HepG2 (cell line): ENCODE data around the gene PSMB11. TPM values are rescaled to one million over a fixed set of nuclear protein-coding genes. Genes with fewer than 3 reads are reported as not detected.
A peak's percentile ranks its signal among the peaks of the same experiment; 100 is the strongest.

Experiments
- DNMT1 ChIP-seq: sonication (generic); formaldehyde crosslinking; IDR thresholded peaks from 2 replicates; pipeline ENCODE4 v1.5.1; 2020; ENCODE audit warnings: mild to moderate bottlenecking, missing genetic modification reagents
- HOXA7 ChIP-seq: sonication (generic); formaldehyde crosslinking; IDR thresholded peaks from 2 replicates; pipeline ENCODE4 v1.8.1; 2022; ENCODE audit warnings: mild to moderate bottlenecking, missing genetic modification reagents, moderate library complexity
- MIXL1 ChIP-seq: IDR thresholded peaks from 2 replicates; pipeline ENCODE4 v1.6.1; 2016
- MTA3 ChIP-seq: sonication (generic); formaldehyde crosslinking; IDR thresholded peaks from 2 replicates; pipeline ENCODE4 v1.4.0; 2020; ENCODE audit warnings: missing genetic modification reagents
- NFYB ChIP-seq: sonication (generic); formaldehyde crosslinking; IDR thresholded peaks from 2 replicates; pipeline ENCODE4 v1.4.0; 2020; ENCODE audit warnings: missing genetic modification reagents
- RXRA ChIP-seq: sonication (generic); formaldehyde crosslinking; IDR thresholded peaks from 2 replicates; pipeline ENCODE4 v1.5.1; 2020; ENCODE audit warnings: missing genetic modification reagents
- STAT5B ChIP-seq: sonication (generic); formaldehyde crosslinking; IDR thresholded peaks from 2 replicates; pipeline ENCODE4 v1.4.0; 2020; ENCODE audit warnings: missing genetic modification reagents
- ZNF720 ChIP-seq: sonication (generic); formaldehyde crosslinking; IDR thresholded peaks from 2 replicates; pipeline ENCODE4 v1.4.0; 2020; ENCODE audit warnings: missing genetic modification reagents
- polyA plus RNA-seq, 8 experiments: library from polyadenylated mRNA; depleted of rRNA in 3 of 8; stranded (reverse) in 7 of 8; unstranded in 1 of 8; fragments of >200 nt; fragmentation: Illumina TruSeq in 4 of 8; extraction: Trizol in 4 of 8; gene quantifications; 2 replicates each; pipeline versions ENCODE4 v1.2.1 to v1.2.3, GENCODE V29; 2011 to 2016; ENCODE audit warnings: low read depth in 4 of 8, missing spikeins in 1 of 8, mixed read lengths in 1 of 8; ENCODE audit not compliant: insufficient read depth in 1 of 8
- total RNA-seq, 5 experiments: library from RNA; depleted of rRNA; stranded (reverse); fragments of >200 nt; fragmentation: Illumina TruSeq; extraction: Trizol; gene quantifications; 2 replicates each; pipeline ENCODE4 v1.2.3, GENCODE V29; 2016; ENCODE audit warnings: low read depth in 1 of 5
- TF ChIP-seq, protein P1 (sequence below): sonication (generic); formaldehyde crosslinking; IDR thresholded peaks from 2 replicates; pipeline ENCODE4 v1.8.0; 2022; ENCODE audit warnings: missing genetic modification reagents, mild to moderate bottlenecking, borderline replicate concordance
- TF ChIP-seq, protein P2 (sequence below): sonication (generic); formaldehyde crosslinking; IDR thresholded peaks from 2 replicates; pipeline ENCODE4 v1.4.0; 2020; ENCODE audit warnings: missing genetic modification reagents
- TF ChIP-seq, protein P3 (sequence below): sonication (generic); formaldehyde crosslinking; IDR thresholded peaks from 2 replicates; pipeline ENCODE4 v1.4.0; 2020; ENCODE audit warnings: missing genetic modification reagents
- TF ChIP-seq, protein P4 (sequence below): sonication (generic); formaldehyde crosslinking; IDR thresholded peaks from 2 replicates; pipeline ENCODE4 v1.5.0; 2020; ENCODE audit warnings: missing genetic modification reagents, mild to moderate bottlenecking, borderline replicate concordance
- TF ChIP-seq, protein P5 (sequence below): sonication (generic); formaldehyde crosslinking; conservative IDR thresholded peaks from 2 replicates; pipeline ENCODE4 v1.5.0; 2020; ENCODE audit warnings: missing genetic modification reagents
- TF ChIP-seq, protein P6 (sequence below): sonication (generic); formaldehyde crosslinking; IDR thresholded peaks from 2 replicates; pipeline ENCODE4 v1.4.0; 2020; ENCODE audit warnings: mild to moderate bottlenecking, low read depth, missing genetic modification reagents
- TF ChIP-seq, protein P7 (sequence below), 2 experiments: fragments of 450-650 bp in 1 of 2; sonication (generic) in 1 of 2; formaldehyde crosslinking; IDR thresholded peaks; 2 replicates each; pipeline versions ENCODE4 v1.5.0 to v1.8.0; 2020 to 2022; ENCODE audit warnings: mild to moderate bottlenecking in 1 of 2, missing genetic modification reagents in 1 of 2
- TF ChIP-seq, protein P8 (sequence below): sonication (generic); formaldehyde crosslinking; IDR thresholded peaks from 2 replicates; pipeline ENCODE4 v1.5.0; 2020; ENCODE audit warnings: missing genetic modification reagents

Gene PSMB11
- total and polyA plus RNA-seq, 2 of the 13 experiments (the other 11 are each of a cell fraction or from before 2014, with no cell fraction given): not detected

DNA sequence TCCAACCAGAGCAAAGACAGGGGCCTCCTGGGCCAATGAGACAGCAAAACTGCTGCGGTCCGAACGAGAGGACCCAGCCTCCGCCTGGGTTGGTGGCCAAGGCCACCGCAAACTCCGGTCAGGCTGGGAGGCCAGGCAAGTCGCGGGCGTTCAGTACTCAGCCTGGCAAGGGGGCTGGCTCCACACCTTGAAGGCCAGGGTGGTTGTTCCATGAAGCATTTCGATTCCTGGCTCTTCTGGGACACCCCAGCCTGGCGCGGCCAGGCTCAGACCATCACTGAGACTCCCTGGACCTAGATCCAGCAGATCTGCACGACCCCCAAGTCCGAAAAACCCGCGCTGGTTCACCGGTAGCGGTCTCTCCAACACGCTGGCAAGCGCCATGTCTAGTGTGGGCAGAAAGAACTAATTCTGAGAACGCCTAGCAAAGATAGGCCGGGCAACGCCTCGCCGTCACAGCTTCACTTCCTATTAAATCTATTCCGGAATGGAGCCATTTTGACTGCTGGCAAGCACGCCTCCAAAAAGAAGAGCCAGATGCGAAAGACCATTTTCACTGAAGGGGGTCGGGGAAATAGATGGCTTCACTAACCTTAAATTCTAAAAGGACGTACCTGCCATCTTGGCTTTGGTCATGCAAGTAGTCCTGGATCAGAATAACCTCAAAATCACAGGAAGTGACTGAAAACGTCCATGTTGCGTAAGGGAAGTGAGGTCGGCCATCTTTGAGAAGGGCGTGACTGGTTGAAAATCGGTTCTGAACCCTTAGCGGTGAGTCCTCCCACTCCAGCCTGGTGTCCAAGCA lies 7.3 kb upstream of the PSMB11 start, which contains the start of gene PSMB5 (continued):
- TF ChIP-seq, protein P1, sequence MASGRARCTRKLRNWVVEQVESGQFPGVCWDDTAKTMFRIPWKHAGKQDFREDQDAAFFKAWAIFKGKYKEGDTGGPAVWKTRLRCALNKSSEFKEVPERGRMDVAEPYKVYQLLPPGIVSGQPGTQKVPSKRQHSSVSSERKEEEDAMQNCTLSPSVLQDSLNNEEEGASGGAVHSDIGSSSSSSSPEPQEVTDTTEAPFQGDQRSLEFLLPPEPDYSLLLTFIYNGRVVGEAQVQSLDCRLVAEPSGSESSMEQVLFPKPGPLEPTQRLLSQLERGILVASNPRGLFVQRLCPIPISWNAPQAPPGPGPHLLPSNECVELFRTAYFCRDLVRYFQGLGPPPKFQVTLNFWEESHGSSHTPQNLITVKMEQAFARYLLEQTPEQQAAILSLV (CRISPR knock-in tag): peak; percentile 97; the same call in 1 of the 2 replicates
- no peak; the same call in 1 of the 2 replicates for TF ChIP-seq MTA3 (CRISPR knock-in tag)
- peak; percentile 53 for TF ChIP-seq NFYB
- TF ChIP-seq, protein P2, sequence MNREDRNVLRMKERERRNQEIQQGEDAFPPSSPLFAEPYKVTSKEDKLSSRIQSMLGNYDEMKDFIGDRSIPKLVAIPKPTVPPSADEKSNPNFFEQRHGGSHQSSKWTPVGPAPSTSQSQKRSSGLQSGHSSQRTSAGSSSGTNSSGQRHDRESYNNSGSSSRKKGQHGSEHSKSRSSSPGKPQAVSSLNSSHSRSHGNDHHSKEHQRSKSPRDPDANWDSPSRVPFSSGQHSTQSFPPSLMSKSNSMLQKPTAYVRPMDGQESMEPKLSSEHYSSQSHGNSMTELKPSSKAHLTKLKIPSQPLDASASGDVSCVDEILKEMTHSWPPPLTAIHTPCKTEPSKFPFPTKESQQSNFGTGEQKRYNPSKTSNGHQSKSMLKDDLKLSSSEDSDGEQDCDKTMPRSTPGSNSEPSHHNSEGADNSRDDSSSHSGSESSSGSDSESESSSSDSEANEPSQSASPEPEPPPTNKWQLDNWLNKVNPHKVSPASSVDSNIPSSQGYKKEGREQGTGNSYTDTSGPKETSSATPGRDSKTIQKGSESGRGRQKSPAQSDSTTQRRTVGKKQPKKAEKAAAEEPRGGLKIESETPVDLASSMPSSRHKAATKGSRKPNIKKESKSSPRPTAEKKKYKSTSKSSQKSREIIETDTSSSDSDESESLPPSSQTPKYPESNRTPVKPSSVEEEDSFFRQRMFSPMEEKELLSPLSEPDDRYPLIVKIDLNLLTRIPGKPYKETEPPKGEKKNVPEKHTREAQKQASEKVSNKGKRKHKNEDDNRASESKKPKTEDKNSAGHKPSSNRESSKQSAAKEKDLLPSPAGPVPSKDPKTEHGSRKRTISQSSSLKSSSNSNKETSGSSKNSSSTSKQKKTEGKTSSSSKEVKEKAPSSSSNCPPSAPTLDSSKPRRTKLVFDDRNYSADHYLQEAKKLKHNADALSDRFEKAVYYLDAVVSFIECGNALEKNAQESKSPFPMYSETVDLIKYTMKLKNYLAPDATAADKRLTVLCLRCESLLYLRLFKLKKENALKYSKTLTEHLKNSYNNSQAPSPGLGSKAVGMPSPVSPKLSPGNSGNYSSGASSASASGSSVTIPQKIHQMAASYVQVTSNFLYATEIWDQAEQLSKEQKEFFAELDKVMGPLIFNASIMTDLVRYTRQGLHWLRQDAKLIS (CRISPR knock-in tag): peak; percentile 83
- TF ChIP-seq, protein P3, sequence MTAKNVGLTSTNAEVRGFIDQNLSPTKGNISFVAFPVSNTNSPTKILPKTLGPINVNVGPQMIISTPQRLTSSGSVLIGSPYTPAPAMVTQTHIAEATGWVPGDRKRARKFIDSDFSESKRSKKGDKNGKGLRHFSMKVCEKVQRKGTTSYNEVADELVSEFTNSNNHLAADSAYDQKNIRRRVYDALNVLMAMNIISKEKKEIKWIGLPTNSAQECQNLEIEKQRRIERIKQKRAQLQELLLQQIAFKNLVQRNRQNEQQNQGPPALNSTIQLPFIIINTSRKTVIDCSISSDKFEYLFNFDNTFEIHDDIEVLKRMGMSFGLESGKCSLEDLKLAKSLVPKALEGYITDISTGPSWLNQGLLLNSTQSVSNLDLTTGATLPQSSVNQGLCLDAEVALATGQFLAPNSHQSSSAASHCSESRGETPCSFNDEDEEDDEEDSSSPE (CRISPR knock-in tag): peak; percentile 89
- TF ChIP-seq, protein P4, sequence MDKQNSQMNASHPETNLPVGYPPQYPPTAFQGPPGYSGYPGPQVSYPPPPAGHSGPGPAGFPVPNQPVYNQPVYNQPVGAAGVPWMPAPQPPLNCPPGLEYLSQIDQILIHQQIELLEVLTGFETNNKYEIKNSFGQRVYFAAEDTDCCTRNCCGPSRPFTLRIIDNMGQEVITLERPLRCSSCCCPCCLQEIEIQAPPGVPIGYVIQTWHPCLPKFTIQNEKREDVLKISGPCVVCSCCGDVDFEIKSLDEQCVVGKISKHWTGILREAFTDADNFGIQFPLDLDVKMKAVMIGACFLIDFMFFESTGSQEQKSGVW (CRISPR knock-in tag): 0 out of 2 replicates have a peak, but pooled peaks have one; percentile 78
- TF ChIP-seq, protein P5, sequence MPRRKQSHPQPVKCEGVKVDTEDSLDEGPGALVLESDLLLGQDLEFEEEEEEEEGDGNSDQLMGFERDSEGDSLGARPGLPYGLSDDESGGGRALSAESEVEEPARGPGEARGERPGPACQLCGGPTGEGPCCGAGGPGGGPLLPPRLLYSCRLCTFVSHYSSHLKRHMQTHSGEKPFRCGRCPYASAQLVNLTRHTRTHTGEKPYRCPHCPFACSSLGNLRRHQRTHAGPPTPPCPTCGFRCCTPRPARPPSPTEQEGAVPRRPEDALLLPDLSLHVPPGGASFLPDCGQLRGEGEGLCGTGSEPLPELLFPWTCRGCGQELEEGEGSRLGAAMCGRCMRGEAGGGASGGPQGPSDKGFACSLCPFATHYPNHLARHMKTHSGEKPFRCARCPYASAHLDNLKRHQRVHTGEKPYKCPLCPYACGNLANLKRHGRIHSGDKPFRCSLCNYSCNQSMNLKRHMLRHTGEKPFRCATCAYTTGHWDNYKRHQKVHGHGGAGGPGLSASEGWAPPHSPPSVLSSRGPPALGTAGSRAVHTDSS (CRISPR knock-in tag): 0 out of 2 replicates have a peak, but pooled peaks have one; percentile 20
- peak; percentile 79 for TF ChIP-seq MIXL1 (CRISPR knock-in tag)
- peak; percentile 25; the same call in 1 of the 2 replicates for TF ChIP-seq ZNF720 (CRISPR knock-in tag)
- peak; percentile 82 for TF ChIP-seq RXRA (CRISPR knock-in tag)
- TF ChIP-seq, protein P6, sequence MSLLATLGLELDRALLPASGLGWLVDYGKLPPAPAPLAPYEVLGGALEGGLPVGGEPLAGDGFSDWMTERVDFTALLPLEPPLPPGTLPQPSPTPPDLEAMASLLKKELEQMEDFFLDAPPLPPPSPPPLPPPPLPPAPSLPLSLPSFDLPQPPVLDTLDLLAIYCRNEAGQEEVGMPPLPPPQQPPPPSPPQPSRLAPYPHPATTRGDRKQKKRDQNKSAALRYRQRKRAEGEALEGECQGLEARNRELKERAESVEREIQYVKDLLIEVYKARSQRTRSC (CRISPR knock-in tag): no peak; the same call in 1 of the 2 replicates
- TF ChIP-seq HOXA7 (CRISPR knock-in tag): no peak
- TF ChIP-seq, protein P7, sequence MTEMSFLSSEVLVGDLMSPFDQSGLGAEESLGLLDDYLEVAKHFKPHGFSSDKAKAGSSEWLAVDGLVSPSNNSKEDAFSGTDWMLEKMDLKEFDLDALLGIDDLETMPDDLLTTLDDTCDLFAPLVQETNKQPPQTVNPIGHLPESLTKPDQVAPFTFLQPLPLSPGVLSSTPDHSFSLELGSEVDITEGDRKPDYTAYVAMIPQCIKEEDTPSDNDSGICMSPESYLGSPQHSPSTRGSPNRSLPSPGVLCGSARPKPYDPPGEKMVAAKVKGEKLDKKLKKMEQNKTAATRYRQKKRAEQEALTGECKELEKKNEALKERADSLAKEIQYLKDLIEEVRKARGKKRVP (CRISPR knock-in tag; IDR thresholded peaks at IDR 0.05): peak in 1 of 2 experiments; percentile 89; a peak in 2 of 4 replicates
- TF ChIP-seq, protein P8, sequence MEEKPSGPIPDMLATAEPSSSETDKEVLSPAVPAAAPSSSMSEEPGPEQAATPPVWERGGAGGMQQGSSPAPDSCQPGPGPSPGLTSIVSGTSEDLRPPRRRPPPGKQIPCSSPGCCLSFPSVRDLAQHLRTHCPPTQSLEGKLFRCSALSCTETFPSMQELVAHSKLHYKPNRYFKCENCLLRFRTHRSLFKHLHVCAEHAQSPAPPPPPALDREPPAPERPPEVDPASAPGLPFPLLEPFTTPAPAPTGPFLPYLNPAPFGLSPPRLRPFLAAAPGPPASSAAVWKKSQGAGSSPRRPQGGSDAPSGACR (CRISPR knock-in tag): peak; percentile 87; the same call in 1 of the 2 replicates
- TF ChIP-seq STAT5B: peak; percentile 61; the same call in 1 of the 2 replicates
- peak; percentile 63; the same call in 1 of the 2 replicates for TF ChIP-seq DNMT1 (CRISPR knock-in tag)
